NCI-H146 treated with DMSO at 0.1 percent for 48 hours (cell line): Measurements from ENCODE around the gene MRPS6.

Experiments
- DNase-seq: peaks from one replicate; lab custom pipeline; 2025; ENCODE audit not compliant: unreplicated experiment; lab: John Stamatoyannopoulos, UW

The MRPS6 gene

DNA sequence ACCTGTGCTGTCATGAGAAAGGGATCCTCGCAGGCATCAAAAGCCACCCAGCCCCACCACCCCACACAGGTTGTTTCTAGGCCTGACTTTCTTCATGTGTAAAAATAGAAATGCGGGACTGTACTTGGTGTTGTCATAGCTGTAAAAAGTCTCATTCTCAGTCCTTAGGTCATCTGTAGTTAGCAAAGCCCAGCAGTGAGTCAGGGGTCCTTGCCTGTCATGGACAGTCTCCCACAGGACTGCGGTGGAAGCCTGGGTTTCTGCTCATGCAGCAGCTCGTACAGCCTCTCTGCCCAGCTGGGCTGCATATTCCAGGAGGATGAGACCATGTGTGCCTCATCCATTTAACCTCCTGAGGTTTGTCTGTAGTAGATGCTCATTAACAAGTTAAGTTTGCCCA lies 58.2 kb downstream of the MRPS6 start:
- DNase-seq = no peak

DNA sequence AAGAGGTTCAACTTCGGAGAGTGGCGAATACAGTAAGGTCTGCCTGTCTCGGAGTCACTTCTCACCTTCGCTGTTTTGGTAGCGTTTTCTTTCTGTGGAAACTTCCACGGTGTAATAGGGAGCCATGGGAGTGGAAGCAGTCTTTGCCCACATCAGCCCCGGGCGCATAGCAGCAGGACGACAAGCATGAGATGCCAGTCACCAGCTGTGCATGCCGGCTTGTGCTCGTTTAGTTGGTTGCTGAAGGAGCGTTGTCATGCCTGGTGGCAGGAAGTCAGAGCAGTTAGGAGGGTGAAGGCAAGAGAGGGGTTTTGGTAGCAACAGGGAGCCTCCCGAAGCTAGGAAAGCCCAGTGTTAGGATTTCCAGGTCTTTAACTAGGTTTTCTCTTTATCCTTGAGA lies 58.8 kb downstream of the MRPS6 start:
- DNase-seq = no peak

DNA sequence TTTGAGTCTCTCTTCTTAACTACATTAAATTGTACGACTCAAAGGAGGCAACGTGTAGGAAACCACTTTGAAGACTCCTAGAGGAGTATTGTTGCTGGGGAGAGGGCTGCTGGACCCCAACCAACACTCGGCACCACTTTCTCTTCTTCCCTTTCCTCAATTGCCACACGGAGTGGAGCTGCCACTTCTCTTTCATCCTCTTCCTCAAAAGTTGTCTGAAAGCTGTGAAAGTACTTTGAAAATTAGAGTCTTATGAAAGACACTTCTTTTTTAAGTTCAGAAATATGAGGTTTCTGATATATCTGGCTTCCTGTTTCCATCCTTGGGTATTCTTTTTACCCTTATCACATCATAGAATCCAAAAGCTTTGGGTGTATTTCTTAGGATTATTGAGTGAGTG lies 59.5 kb downstream of the MRPS6 start:
- no peak for DNase-seq

DNA sequence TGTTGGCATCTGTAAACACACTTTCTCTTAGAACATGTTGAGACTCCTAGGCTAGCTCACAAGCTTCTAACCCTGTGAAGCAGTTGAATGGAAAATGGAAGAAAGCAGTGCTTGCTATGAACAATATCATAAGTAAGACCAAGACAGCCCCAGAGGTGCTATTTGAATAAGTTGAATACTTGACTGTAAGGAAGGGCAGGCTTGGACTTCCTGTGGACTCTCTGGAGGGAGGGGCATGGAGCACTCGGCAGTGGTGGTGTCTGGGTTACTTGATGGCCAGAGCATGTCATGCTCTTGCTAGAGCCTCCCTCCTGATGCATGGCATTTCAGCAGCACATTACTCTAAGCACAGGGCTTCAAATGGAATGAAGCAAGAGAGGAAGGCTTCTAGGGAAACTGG lies 60.0 kb downstream of the MRPS6 start:
- DNase-seq = no peak

DNA sequence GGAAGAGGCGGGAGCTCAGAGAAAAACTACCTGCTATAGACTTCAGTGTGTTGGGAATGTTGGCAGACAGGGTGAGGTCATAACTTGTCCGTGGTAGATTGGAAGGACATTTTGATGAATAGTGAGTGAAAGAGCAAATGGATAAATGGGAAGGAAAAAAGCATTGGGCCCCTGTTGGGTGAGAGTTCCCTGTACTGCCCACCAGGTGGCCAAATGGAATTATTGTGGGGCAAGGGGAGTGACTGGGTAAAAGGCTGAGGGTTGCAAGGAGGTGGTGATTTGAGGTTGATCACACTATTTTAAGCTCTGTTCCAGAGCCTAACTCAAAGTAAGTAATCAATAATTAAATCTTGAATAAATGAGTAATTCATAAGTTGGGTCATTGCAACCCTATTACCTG lies 60.4 kb downstream of the MRPS6 start:
- no peak for DNase-seq

DNA sequence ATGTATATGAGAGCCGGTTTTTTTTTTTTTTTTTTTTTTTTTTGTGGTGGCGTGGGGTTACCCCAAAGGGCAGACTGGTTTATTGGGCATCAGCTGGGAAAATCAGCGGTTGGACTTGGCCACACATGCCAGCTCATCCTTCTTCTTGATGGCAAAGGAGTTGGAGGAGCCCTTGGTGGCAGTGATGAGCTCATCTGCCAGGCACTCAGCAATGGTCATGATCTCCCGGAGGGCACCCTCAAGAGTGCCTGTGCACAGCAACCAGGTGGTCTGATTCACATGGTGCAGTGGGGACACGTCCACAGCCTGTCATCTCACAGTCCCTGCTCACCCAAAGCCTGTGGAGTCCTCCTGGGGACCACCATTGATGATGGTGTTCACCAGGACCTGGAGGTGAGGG lies 62.0 kb downstream of the MRPS6 start:
- no peak for DNase-seq

DNA sequence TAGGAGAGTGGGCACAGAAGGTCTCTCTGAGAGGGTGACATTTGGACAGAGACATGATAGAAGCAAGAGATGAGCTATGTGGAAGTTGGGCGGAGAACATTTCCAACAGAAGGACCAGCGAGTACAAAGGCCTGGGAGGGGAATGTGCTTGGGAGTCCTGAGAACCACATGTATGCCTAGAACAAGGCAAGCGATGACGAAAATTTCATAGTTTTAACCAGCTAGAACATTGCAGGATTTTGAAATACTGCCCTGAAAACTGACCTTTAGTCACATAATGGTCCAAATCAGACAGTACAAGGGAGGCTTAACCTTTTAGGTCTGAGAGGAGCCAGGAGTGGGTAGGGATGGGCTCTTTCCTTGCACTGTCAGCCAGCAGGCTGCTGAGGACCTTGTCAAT lies 68.0 kb downstream of the MRPS6 start:
- DNase-seq = no peak

DNA sequence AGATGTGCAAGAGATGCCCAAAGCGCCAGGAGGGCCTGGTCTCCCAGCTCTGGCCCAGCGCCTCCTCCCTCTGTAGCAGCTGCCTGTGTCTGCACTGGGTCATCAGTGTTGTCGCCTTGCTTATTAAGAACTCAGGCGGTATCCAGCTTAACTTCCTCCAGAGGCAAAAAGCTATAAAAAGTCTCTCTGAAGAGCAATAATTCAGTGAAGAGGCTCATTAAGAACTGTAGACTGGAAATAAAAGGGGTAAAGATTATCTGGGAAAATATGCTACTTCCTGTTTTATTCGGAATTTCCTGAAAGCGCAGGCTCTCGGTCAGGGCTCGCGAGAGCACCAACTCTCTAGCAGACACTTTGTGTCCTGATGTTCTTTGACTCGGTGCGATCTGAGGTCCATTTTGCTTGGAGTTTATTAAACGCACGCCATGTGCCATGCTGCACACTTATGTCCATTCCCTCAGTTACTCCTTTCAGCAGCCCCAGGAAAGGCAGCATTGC lies 70.4 kb downstream of the MRPS6 start:
- DNase-seq = no peak

DNA sequence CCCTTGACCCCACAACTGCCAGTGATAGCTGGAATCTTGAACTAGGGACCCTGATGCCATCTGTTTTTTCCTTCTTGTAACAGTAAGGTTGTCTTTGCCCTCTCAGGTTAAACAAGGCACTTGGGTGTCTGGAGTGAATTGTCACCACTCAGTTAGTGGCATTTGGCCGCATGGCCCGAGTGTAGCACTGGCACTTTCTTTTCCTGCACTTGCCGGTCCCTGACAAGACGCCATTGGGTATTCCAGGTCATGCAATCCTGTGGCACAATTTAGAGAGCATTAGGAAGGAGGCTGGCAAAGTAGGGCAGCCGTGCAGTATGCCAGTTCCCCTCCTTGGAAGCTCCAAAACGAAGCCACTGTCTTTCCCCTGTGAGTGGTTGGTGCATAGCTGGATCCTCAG lies 70.8 kb downstream of the MRPS6 start:
- DNase-seq = no peak

DNA sequence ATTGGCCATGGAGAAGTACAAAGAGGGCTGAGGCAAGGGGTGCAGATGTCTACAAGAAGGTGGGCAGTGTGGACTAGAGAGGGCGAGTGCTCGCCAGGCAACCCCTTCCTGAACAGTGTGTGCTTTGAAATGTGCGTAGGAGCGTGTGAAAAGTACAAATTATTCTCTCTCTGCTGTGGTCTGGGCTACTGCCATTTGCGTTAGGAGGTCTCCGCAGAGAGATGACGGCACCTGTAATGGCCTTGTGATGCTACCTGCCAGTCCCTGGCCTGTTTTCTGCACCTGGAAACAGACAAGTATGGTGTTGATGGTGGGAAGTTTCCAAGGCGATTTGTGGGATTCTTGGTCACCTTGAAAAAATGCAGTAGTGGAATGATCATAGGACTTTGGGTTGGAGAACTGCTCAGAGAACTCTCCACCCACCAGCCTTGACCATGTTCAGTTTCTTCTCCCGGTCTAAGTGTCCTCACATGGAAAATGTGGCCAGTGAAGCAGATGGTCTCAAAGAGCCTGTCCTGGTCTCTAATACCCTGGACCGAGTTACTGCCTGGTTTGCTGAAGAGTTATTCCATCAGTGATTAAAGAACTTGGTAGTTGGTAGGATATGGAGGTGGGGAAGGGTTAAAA lies 74.5 kb downstream of the MRPS6 start:
- DNase-seq = no peak

DNA sequence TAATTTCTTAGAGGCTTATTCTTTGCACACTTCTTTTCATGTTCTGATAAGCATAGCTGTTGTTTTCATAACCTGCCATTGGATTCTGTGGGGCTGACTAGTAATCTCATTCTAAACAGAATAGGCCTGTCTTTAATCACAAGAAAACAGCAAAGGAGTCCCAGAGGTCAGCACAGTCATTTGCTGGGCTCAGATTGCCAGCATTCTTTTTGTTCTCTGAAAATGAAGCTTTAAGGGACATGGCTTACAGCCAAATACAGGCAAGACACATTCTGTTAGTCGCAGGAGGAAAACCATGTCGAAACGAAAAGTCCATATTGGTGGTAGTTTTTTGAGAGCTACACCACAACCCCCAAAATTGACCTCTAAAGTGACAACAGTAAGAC lies 75.0 kb downstream of the MRPS6 start:
- no peak for DNase-seq

DNA sequence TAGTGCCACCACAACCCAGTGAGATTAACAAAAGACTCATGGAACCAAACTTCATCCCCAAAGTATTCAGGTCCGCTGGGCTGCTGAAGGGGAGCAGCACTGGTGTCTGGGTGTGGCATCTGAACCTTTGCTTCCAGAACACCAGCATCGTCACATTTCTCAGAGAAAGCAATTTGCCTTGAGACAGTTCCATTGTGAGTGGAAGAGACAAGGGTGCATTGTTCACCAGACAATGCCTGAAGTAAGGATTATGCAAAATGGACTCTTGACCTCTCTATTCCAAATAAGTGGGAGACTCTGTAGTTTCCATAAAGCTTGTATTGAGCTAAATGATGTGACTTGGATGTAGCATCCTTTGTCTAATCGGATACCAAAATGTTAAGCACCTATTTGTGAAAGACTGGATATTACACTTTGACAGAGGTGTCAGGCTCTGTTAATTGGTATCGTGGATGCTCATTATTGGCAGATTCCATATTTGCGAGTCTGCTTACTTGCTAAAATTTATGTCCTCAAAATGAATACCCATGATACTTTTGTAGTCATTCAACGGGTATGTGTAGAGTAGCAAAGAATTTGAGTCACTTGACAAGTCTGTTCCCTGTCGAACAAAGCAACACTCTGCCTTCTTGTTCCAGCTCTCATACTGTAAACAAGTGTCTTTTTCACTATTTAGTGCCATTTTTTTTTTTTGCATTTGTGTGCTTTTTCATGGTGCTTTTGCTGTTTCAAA lies 75.6 kb downstream of the MRPS6 start:
- no peak for DNase-seq

DNA sequence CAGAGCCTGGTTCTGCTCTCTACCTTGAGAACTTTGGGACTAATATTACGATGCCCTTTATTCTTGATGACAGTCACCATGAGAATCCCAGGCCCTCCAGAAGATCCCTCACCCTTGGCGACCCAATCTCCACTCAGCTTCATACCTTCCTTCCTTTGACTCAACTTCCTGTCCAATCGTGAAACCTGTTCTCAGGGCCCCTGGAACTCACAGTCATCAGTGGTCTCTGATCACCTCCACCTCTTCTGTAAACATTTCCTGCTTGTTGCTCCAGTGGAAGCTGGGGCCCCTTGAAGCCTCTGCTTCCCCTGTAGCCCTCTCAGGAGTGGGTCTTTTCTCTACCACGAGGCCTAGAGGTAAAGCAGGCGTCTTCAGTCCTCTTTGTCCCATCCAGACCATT lies 79.1 kb downstream of the MRPS6 start:
- DNase-seq = no peak

DNA sequence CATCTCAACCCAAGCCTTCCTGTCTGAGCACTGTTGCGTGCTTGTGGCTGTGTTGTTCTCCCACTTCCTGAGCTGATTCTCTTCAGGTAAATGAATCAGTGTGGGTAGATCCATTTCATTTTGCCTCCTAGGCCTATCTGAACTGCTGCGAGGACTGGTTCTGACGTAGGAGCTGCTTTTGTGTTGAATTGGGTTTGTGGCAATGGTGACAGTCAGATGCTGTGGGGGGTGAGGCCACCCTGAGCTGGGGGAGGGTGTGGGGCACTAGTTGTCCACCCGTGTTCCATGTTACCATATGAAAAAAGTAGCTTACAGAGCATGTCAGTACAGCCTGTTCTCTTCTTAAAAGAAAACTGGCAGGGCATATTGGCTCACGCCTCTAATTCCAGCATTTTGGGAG lies 81.5 kb downstream of the MRPS6 start:
- no peak for DNase-seq

DNA sequence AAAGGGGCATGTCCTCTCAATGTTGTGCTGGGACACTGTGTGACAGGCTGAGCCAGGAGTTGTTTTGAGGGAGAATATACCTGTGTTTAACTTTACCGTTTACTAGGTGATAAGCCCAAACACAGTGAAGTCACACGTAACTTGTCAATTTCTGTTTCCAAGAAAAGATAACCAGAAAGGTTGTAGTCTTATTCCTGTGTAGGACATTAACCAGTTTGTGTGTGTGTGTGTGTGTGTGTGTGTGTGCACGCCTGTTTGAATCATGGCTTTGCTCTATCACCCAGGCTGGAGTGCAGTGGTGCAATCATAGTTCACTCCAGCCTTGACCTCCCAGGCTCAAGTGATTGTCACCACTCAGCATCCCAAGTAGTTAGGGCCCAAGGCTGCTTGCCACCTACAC lies 83.6 kb downstream of the MRPS6 start:
- no peak for DNase-seq

DNA sequence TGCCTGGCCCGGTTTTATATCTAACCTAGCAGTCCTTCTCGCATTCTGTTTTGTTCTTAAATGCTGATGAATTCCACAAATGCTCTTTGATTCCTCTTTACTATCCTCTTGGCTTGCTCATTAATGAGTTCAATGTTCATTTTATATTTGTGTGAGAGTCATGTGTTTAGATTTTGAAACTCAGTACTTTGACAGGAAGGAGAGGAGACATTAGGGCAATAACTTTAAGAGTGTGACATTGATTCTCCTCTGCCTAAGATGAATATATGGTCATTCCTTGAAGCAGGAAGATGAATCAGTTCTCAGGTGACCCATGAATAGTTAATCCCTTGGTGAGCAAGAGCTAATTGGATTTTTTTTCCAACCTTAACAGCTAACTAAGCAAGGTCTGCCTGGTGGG lies 84.1 kb downstream of the MRPS6 start:
- DNase-seq = no peak

DNA sequence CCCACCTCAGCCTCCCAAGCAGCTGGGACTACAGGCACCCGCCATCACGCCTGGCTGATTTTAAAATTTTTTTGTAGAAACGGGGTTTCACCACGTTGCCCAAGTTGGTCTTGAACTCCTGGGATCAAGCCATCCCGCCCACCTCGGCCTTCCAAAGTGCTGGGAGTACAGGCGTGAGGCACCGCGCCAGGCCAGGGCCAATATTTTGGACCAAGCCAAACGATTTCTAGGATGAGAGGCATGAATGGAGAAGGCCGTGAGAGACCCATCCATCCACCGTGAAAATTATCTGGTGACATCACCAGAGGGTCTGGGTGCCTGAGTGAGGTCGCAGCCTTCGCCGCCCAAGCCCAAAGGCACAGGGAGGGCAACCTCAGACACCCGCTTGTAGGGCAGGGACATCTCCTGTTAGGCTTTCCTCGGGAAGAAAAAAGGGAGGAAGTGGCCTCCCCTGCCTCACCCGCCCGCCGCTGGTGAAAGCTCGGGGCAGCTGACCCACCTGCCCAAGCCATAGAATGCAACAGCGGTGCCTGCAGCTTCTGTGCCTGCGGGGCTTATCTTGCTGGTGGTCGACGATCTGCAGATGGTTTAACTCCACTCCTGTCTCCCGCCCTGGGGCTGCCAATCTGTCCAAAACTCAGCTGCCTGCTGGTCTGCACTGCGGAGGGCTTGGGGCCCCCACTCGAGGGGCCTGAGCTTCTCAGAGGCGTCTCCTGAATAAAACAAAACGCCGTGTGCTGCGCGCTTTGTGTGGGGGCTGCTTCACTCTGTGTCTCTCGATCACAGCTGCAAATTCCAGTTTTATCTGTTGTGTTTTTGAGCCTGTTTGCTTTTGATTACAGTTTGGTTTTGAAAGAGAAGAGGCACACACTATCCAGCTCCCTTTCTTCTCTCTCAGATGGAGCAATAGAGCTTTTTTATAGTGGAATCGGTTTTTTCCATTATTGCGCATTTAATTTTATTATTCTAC lies 85.8 kb downstream of the MRPS6 start:
- no peak for DNase-seq

DNA sequence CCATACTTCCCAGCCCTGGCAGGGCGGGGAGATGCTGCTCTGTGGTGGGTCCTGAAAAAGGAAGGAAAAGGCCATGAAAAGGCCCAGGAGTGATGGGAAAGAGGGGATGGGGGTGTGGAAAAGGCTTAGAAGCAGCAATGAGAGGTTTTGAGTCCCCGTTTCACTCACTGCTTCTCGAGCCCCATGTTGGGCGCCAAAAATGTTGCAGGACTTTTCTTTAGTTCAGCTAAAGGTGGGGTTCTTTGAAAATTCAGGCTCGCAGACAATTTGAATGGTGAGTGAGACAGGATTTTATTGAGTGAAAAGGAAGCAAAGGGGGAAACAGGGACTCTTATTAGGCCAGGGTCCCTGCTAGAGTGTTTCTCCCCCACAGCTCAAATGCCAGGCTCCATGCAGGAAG lies 93.1 kb downstream of the MRPS6 start:
- DNase-seq = no peak

DNA sequence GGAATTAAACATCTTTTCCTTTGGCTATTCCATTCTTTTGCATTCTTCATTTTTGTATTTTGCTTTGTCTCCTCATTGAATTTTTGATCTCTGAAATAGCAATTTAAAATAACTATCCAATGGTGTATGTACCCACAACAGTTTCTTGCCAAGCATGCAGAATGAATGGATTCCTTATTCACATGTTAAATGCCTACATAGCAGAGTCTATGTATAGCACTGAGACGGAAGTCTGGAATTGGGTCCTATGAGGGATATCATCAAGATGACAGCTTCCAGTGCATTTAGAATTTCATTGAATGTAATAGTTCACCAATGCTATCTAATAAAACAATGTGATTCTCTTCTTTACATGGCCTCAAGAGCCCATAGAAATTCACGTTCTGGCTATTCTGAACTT lies 97.5 kb downstream of the MRPS6 start:
- no peak for DNase-seq

DNA sequence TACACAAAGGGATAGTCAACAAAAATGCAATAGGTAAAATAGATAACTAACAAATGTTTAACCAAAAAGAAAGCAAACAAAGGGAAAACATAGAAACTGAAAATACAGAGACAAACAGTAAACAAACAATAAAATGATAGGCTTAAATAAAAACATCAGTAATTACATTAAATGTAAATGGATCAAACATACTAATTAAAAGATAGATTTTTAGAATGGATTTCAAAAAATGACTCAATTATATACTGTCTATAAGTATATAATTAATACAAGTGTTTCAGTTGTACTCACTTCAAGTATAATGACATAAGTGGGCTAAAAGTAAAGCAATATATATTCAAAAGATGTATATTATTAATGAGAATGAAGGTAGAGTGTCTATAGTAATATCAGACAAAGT lies 101.1 kb downstream of the MRPS6 start:
- DNase-seq = no peak

DNA sequence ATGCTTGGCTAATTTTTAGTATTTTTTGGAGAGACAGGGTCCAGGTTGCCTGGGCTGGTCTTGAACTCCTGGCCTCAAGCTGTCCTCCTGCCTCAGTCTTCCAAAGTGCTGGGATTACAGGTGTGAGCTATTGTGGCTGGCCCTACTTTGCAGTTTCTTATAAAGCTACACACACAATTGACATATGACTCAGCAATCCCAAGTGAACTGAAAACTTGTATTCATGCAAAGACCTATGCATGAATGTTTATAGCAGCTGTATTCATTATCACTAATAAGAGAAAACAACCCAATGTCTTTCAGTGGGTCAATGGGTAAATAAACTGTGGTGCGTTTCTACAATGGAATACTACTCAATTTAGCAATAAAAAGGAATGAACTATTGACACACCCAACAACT lies 103.1 kb downstream of the MRPS6 start:
- DNase-seq = no peak
